Endothelial cell (in vitro differentiated cells): ENCODE results near the gene SDCCAG8. TPM values are rescaled to one million over a fixed set of nuclear protein-coding genes. Genes with fewer than 3 reads are reported as not detected.
A peak's percentile ranks its signal among the peaks of the same experiment; 100 is the strongest.

Experiments used
- DNase-seq: peaks from one replicate; pipeline ENCODE4 v3.0.0; 2021; ENCODE audit warnings: low spot score
- H3K27ac Mint-ChIP-seq: one replicate; pipeline ENCODE4 v1.8.0; 2021; ENCODE audit warnings: mixed read lengths, inconsistent platforms; ENCODE audit not compliant: unreplicated experiment
- H3K27me3 Mint-ChIP-seq: one replicate; pipeline ENCODE4 v1.8.0; 2021; ENCODE audit warnings: mild to moderate bottlenecking, moderate library complexity, mixed read lengths, inconsistent platforms; ENCODE audit not compliant: unreplicated experiment
- H3K36me3 Mint-ChIP-seq: one replicate; pipeline ENCODE4 v1.8.0; 2021; ENCODE audit warnings: mild to moderate bottlenecking, low read depth, mixed read lengths, inconsistent platforms; ENCODE audit not compliant: unreplicated experiment
- H3K4me1 Mint-ChIP-seq: one replicate; pipeline ENCODE4 v1.8.0; 2021; ENCODE audit warnings: mild to moderate bottlenecking, mixed read lengths, inconsistent platforms; ENCODE audit not compliant: unreplicated experiment
- H3K4me3 Mint-ChIP-seq: one replicate; pipeline ENCODE4 v1.8.0; 2021; ENCODE audit warnings: mild to moderate bottlenecking, mixed read lengths, inconsistent platforms; ENCODE audit not compliant: unreplicated experiment
- H3K9me3 Mint-ChIP-seq: one replicate; pipeline ENCODE4 v1.8.0; 2021; ENCODE audit warnings: mixed read lengths, inconsistent platforms; ENCODE audit not compliant: unreplicated experiment
- total RNA-seq: library from RNA; stranded (reverse); fragmentation: NEBNext Ultra II Directional; extraction: Animal tissue kit (Norgen Biotek cat#: 25700); gene quantifications from one replicate; pipeline ENCODE4 v1.2.1, GENCODE V29; 2021; ENCODE audit not compliant: unreplicated experiment
- TF ChIP-seq, protein P1 (sequence below): fragments of 200-600 bp; sonication (generic); IDR thresholded peaks from one replicate; pipeline ENCODE4 v1.5.0; 2021; ENCODE audit warnings: antibody characterized with exemption; ENCODE audit not compliant: unreplicated experiment

Gene SDCCAG8
- total RNA-seq, 1 donor from 2014 or later, result 41.9 TPM

DNA sequence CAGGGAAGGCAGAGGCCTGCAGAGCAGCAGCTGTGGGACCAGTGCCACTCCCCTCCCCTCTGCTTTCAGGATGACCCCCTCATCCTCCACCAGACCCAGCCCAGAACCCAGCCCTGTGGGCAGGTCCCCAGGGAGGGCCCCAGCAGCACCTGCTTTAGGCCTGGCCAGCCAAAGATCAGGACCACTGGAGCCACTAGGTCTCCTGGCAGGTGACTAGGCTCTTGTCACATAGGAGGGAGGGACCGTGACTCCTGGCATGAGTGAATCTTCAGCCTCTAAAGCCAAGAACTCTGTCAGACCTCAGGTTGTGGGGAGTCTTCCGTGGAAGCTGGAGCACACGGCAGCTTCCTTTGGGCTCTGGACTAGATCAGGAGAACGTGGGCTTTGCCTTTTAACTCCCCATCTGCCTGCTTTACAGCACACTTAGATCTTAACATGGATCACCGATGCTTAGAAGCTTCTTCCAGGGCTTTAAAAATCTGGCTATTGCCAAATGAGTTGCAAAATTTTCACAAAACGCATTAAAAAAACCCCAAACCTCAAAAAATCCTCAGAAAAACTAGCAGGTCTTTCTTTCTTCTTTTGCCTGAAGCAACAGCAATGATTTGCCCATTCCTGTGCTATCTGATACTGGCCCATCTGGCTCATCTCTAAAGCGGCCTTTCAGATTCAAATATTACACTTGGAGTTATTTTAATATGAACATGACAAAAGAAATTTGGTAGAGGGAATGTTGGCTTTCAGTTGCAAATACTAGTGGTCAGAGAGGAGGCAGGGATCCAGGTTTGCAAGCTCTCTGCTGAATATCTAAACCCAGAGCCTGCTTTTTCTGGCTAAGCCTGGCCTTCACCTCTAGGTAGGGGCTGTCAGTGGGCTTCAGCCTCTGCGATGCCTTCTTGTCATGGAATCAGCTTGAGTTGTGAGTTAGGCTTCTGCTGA lies 235.2 kb downstream of the SDCCAG8 start:
- Mint-ChIP-seq H3K9me3 (no peaks in the 10 kb centered on the region), H3K4me1 (peaks cover 24% of the 10 kb centered on the region), H3K4me3 (no peak overlapping the region), H3K27ac (no peak overlapping the region), H3K27me3 (peaks cover 7% of the 10 kb centered on the region), H3K36me3 (peaks cover 12% of the 10 kb centered on the region)
- TF ChIP-seq, protein P1, sequence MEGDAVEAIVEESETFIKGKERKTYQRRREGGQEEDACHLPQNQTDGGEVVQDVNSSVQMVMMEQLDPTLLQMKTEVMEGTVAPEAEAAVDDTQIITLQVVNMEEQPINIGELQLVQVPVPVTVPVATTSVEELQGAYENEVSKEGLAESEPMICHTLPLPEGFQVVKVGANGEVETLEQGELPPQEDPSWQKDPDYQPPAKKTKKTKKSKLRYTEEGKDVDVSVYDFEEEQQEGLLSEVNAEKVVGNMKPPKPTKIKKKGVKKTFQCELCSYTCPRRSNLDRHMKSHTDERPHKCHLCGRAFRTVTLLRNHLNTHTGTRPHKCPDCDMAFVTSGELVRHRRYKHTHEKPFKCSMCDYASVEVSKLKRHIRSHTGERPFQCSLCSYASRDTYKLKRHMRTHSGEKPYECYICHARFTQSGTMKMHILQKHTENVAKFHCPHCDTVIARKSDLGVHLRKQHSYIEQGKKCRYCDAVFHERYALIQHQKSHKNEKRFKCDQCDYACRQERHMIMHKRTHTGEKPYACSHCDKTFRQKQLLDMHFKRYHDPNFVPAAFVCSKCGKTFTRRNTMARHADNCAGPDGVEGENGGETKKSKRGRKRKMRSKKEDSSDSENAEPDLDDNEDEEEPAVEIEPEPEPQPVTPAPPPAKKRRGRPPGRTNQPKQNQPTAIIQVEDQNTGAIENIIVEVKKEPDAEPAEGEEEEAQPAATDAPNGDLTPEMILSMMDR, result no peak
- DNase-seq, result no peak

DNA sequence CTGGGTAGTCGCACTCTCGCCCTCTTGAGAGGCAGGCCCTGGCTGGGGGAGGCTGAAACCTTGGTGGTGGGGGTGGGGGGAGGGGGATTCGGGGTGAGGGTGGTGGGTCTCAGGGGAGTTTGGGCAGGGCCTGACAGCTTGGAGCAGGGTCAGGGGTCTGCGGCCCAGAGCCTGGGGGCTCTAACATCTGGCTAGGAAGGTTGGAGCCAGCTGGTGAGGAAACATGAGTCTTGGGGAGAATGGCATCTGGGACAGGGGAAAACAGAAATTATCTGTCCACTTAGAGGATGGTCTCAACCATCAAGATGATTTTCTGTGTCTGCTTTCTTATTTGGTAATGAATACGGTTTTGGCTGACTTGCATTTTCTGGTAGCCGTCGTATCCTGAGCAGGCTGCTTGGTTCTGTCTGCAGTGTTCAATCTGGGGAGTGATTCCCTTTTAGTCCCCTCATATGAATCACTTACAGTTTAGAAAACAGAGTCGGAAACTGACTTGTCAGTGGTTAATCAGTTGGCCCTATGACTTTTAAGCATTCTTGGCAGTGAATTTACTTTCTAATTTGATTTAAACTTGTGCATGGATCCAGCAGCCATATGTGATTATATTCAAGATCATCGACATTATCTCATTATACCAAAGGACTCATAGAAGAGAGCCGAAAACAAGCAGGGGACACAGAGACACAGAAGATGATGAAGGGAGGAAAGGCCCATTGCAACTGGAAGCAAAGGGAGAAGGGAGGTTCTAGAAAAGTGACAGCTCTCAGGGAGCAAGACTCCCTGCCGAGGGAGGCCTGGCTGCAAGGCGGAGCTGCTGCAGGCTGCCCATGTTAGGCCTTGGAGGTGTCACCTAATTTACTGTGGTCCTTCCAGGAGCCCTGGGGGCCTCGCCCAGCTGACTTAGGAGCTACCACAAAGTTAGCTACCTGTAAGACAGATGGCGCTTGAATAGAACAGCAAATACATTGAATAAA lies 237.6 kb downstream of the SDCCAG8 start:
- peaks cover 11% of the 10 kb centered on the region for H3K27me3 Mint-ChIP-seq
- peak overlapping the region; percentile 21 for H3K4me3 Mint-ChIP-seq
- TF ChIP-seq, protein P1, result no peak
- DNase-seq, result no peak
- H3K27ac Mint-ChIP-seq, result no peak overlapping the region
- peaks cover 22% of the 10 kb centered on the region for H3K4me1 Mint-ChIP-seq
- H3K36me3 Mint-ChIP-seq, result peaks cover 20% of the 10 kb centered on the region
- H3K9me3 Mint-ChIP-seq, result no peaks in the 10 kb centered on the region

DNA sequence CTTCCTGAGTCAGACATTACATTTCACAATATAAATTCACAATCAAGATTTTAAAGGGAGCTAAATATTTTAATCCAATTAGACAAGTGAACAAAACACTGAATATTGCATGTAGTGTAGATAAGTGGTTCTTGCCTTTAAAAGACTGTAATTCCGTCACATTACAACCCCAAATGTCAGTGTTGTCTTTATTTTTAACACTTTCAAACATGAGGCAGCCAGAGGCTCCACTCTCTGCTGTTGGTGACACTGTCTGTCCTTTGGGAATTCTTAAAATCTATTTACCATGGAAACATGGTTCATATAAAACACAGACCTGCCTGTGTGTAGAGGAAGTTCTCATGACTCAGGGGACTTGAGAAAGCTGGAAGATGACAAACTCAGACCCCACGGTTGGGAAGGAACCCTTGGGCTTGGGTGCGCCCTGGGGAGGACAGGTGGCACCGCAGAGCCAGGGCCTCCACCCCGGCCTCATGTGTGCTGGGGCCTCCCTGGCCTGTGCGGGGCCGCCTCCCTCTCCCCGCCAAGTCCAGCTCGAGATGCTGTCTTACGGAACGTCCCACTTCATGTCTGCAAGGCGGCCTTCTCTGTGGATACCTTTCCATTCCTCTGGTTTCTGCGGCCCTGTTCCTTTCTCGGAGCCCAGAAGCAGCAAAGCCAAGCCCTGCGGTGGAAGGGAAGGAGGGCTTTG lies 239.0 kb downstream of the SDCCAG8 start:
- no peak overlapping the region for H3K27ac Mint-ChIP-seq
- peaks cover 20% of the 10 kb centered on the region for H3K36me3 Mint-ChIP-seq
- TF ChIP-seq, protein P1, result no peak
- no peak for DNase-seq
- no peak overlapping the region for H3K4me3 Mint-ChIP-seq
- peaks cover 7% of the 10 kb centered on the region for H3K4me1 Mint-ChIP-seq
- peaks cover 11% of the 10 kb centered on the region for H3K27me3 Mint-ChIP-seq
- no peaks in the 10 kb centered on the region for H3K9me3 Mint-ChIP-seq

DNA sequence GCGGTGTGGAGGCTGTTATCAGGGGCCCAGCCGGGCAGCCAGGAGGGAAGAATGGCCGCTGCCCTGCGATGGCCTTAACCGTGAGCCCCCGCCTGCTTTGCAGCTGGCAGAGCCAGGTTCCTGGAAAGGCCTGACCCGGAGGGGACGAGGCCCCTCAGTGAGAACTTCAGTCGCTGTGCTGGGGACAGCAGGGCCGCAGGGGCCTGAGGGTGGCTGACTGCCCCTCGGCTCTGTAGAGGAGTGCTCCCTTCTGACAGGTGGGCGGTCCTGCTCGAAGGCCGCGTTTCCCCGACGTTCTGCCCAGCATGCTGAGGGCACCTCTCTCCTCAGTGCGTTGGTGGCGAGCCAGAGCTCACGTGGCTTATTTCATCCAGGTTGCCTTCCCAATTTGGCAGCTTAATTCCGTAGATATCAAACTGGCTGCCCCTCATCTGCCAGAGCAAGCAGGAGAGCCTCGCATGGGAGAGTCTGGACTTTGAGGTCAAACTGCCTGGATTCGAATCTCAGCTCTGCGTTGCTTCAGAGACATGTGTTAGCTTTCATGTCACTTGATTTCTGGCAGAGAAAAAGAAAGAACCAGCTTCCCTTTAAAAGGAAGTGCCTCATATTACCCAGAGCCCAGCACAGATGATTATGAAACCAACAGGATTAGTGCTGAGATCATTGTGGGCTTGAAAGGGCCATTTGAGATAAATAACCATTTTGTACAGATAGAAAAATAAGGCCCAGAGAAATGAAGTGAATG lies 239.8 kb downstream of the SDCCAG8 start:
- H3K9me3 Mint-ChIP-seq, result no peaks in the 10 kb centered on the region
- H3K4me1 Mint-ChIP-seq, result peaks cover 7% of the 10 kb centered on the region
- TF ChIP-seq, protein P1, result no peak
- H3K4me3 Mint-ChIP-seq, result peak overlapping the region; percentile 15
- no peak overlapping the region for H3K27ac Mint-ChIP-seq
- no peak for DNase-seq
- peaks cover 11% of the 10 kb centered on the region for H3K27me3 Mint-ChIP-seq
- H3K36me3 Mint-ChIP-seq, result peaks cover 20% of the 10 kb centered on the region
